IMR-90 (cell line): ENCODE data around the gene TMEM60.

Experiments
- CEBPB ChIP-seq: IDR thresholded peaks from 2 replicates; pipeline ENCODE4 v1.6.1; 2012; ENCODE audit warnings: low read depth, low read length, improper control_type of control experiment
- TF ChIP-seq, protein P1 (sequence below): conservative IDR thresholded peaks from 2 replicates; pipeline ENCODE4 v1.5.1; 2012; ENCODE audit warnings: mild to moderate bottlenecking, low read depth, low read length, improper control_type of control experiment

DNA sequence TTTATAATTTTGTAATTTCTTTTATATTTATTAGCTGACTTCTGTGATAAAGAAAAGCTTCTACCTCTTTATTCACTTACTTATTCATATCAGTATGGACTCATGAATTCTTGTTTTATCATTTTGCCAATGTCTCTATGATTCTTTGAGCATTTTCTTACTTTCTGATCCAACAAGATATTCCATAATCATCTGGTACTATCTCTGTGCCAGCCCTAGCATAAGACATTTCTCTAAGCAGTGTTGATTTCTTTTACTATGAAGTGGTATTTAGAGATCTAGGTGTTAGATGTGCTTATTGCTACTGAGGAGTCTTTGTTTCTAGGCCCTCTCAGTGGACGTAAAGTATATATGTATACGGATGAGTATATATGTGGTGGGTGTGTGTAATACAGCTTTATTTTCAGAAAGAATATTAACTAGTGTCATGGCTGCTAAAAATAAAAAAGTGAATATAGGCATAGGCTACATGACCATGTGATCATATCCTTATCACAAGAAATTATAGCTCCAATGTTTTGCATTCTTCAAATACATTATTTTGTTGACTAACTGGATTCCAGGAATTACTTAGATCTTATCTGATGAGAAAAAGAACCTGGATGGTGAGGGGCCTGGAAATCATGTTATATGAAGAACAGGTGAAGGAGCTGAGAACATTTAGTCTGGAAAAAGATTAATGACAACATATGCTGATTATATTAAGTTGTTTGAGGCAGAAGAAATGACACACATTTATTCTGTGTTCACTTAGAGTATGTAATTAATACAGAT, 13.5 kb upstream of the TMEM60 start:
- no peak for TF ChIP-seq CEBPB
- TF ChIP-seq, protein P1, sequence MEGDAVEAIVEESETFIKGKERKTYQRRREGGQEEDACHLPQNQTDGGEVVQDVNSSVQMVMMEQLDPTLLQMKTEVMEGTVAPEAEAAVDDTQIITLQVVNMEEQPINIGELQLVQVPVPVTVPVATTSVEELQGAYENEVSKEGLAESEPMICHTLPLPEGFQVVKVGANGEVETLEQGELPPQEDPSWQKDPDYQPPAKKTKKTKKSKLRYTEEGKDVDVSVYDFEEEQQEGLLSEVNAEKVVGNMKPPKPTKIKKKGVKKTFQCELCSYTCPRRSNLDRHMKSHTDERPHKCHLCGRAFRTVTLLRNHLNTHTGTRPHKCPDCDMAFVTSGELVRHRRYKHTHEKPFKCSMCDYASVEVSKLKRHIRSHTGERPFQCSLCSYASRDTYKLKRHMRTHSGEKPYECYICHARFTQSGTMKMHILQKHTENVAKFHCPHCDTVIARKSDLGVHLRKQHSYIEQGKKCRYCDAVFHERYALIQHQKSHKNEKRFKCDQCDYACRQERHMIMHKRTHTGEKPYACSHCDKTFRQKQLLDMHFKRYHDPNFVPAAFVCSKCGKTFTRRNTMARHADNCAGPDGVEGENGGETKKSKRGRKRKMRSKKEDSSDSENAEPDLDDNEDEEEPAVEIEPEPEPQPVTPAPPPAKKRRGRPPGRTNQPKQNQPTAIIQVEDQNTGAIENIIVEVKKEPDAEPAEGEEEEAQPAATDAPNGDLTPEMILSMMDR = no peak
